Panc1 (cell line): ENCODE results near the gene ALK.

Source experiments
- CTCF ChIP-seq: fragments of 450-650 bp; IDR thresholded peaks from 2 replicates; pipeline ENCODE4 v1.5.1; 2017; ENCODE audit warnings: mild to moderate bottlenecking
- POLR2AphosphoS5 ChIP-seq: IDR thresholded peaks from 2 replicates; pipeline ENCODE4 v1.6.1; 2012; ENCODE audit warnings: mild to moderate bottlenecking, low read depth, low read length, moderate library complexity
- REST ChIP-seq, 2 experiments: IDR thresholded peaks; 2 replicates each; pipeline ENCODE4 v1.6.1; 2011 to 2012; ENCODE audit warnings: low read depth in 2 of 2, control low read depth in 1 of 2, low read length in 1 of 2, mild to moderate bottlenecking in 1 of 2, moderate library complexity in 1 of 2; ENCODE audit not compliant: insufficient read depth in 1 of 2
- SIN3A ChIP-seq: IDR thresholded peaks from 2 replicates; pipeline ENCODE4 v1.6.1; 2012; ENCODE audit warnings: low read depth, mild to moderate bottlenecking, low read length, moderate library complexity, borderline replicate concordance; ENCODE audit not compliant: insufficient read depth
- TCF7L2 ChIP-seq: IDR thresholded peaks from 2 replicates; pipeline ENCODE4 v1.6.1; 2011; ENCODE audit warnings: mild to moderate bottlenecking, low read depth, low read length, inconsistent platforms

- no peak for TF ChIP-seq POLR2AphosphoS5
- no peak for TF ChIP-seq CTCF
- TF ChIP-seq TCF7L2: no peak
- no peak for TF ChIP-seq REST (IDR thresholded peaks at IDR 0.05; ENCODE audit: insufficient read depth in 1 of 2, low read depth in 2 of 2, low read length in 1 of 2)
- no peak for TF ChIP-seq SIN3A
Observed at GRCh38 chr2:29164091-29164846, 757.1 kb downstream of the ALK start.
